NCI-H460 (cell line): ENCODE measurements around the gene GLS. TPM values are rescaled to one million over a fixed set of nuclear protein-coding genes. Genes with fewer than 3 reads are reported as not detected.
"Not testable (repeated sequence)": the region's sequence is repeated elsewhere in the genome, so short reads cannot be mapped to it uniquely, and the experiment has no call there.

ENCODE experiments used
- DNase-seq: peaks from one replicate; pipeline ENCODE4 v3.0.0-alpha.2; 2016; ENCODE audit warnings: low read depth; ENCODE audit errors: extremely low read depth
- total RNA-seq: library from RNA; depleted of rRNA; stranded (reverse); fragments of >200 nt; shearing (Covaris generic); gene quantifications from 2 replicates; pipeline ENCODE4 v1.2.3, GENCODE V29; 2014

Gene GLS
- total RNA-seq, 1 experiment from 2014 or later: 106 TPM

DNA sequence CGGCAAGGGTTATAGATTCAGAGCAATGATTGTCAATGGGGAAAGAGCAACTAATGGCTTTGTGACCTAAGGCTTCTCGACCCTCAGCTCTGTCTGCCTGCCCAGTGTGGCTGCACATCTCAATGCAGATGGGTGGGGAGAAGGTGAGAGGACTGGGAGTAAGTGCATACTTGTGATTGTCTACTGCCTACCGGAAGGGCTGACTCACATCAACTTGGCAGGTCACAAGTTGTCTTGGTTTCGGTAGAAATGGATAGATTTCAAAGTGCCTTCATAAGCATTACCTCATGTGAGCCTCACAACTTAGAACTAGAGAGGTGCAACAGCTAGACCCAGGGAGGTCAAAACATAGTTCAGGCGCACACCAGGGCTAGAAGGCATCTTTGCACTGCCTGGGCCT is 104.0 kb downstream of the GLS start:
- no peak for DNase-seq

DNA sequence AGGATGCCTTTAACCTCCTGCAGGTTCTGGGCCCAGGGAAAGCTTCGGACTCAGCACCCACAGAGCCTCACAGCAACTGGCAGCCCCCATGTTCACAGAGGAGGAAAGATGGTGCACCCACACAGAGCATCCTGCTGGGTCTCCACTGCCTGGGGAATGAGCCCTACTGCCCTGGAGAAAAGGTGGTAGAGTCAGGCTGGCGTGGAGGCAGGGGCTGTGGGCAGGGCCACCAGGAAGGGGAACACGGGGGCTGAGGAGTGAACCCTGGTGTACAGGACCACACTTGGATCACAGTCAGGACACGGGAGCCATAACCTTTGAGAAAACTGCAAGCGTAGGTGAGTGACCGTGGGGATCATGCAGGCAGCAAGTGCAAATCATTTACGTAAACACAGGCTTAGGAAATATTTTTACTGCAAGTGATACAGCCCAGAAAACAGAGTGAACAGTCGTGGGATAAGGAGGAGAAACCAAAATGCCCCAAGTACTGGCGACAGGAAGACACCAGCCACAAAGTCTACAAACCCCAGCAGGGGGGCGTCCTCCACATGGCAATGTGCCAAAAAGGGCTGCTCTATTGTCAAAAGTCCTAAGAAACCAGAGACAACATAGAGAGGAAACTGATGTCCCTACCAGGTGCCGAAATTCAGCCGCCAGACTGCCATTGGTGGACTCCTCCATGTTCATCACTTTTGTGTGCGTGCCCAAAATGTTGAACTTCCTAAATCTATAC is 105.8 kb downstream of the GLS start:
- DNase-seq: no peak

DNA sequence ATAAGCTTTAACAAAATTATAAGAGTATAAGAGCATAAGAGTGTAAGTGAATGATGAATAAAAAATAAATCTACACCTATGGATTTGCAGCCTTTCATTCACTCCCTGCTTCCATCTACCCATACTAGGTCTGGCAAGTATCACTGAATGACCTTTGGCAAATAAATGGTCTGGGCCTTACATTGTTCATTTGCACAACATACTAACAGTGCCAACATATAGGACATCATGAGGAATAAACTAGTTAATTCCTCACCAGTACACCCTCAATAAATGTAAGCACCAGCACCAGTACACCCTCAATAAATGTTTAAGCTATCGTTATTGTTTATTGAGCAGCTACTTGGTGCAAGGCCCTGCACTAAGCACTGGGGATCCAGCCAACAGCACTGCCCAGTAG is 106.5 kb downstream of the GLS start:
- no peak for DNase-seq

DNA sequence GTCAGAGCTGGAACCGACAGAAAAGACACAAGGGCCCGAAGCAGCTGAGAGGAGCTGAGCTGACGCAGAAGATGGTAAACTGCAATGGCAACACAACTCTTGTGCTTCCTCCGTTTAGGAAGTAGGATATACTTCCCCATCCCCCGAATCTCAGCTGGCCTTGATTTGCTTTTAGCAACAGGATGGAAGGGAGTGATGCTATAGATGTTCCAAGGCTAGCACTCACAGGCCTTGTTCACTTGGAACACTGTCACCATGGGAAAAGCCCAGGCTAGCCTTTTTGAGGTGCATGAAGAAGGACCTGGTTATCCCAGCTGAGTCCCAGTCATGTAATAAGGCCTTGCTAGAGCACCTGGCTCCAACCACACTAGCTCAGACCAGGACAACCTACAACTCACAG is 107.3 kb downstream of the GLS start:
- DNase-seq: no peak

DNA sequence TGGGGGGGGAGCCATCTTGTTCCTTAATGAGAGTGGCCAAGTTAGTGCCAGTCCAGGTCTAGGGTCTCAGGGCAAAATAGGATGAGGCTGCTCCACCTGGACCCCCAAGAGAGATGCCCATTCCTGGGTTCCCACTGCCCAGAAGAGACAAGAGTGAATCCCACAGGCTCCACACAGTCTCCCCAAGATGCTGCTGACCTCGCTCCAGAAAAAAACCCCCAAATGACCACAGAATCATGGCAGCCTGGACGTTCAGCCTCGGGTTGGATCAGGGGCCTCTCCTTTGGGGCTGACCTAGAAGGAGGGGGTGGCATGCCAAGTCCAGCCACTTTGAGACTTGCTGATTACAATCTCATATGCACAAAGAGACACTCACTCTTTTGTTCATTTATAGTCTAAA is 108.3 kb downstream of the GLS start:
- no peak for DNase-seq

DNA sequence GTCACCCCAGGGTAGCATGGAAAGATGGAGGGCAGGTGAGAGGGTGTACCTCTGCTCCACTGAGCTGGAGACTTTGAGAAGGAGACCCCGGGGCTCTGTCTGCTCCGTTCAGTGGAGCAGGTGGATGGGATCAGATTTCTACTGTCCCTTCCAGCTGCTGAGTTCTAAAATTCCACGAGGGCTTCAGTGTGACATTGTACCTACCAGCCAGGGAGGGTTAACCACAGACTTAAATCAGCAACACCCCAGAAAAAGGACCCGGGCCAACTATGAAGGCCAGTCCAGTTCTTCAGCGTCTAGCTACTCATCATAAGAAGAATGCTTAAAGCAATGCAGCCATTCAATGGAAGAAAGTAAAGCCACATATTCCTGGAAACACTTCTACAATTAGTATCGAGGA is 109.5 kb downstream of the GLS start:
- DNase-seq: no peak

DNA sequence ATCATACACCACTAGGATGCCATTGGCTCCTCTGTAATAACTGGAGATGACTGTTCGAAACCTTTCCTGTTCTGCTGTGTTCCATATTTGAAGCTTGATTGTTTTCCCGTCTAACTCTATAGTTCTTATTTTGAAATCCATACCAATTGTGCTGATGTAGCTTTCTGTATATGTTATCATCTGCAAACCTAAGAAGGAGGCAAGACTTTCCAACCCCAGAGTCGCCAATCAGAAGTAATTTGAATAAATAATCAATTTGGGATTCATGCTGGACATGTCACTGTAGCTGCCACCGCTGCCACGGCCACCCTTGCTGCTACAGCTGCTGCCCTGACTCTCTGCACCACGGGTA is 112.6 kb downstream of the GLS start:
- DNase-seq: no peak

DNA sequence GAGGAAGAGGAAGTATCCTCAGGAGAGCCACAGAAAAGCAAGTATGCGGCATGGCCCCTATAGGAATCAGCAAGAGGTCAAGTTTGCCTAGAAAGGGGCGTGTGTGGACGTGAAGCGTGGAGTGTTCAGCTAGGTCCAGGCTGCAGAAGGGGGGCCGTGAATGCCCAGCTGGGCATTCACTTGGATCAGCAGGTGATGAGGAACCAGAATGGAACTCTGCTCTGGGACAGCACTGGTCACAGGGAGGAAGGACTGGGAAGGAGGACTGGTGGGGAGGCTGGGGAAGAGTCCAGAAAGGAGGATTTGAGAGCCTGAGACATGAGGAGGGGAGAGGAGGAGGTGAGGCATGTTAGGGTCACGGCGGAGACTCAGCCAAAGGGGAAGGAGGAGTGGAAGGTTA is 113.5 kb downstream of the GLS start:
- DNase-seq: no peak

DNA sequence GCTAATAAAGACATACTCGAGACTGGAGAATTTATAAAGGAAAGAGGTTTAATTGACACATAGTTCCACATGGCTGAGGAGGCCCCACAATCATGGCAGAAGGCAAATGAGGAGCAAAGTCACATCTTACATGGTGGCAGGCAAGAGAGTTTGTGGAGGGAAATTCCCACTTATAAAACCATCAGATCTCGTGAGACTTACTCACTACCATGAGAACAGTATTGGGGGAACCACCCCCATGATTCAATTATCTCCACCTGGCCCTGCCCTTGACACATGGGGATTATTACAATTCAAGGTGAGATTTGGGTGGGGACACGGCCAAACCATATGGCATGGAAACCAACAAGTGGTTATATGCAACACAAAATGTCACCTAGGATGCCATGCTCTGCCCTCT is 114.7 kb downstream of the GLS start:
- DNase-seq: not testable (repeated sequence)

DNA sequence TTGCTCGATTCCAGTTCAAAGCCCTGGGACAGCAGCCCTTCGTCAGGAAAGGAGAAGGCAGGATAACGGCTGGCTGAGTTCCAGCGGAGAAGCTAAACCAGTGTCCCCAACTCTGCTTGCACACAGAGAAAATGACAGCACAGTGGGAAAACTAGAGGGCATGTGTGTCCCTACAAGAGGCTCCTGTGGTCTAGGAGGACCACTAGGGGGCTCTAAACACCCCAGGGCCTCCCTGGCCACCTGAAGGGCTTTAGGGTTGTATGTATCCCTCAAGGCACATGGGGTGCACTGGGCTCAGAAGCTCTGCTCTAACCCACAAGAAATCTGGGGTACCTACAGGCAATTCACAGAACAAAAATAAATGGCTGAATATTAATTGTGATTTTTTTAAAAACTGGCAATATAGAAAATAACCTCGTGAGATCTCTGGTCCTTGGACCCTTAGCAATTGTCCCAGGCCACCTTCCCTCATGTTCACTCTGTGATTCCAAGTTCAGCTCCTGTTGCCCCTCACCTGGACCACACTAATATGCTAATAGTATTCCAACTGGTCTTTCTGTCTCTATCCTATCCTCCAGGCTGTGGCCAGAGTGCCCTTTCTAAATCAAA is 115.8 kb downstream of the GLS start:
- peak; percentile 49 for DNase-seq

DNA sequence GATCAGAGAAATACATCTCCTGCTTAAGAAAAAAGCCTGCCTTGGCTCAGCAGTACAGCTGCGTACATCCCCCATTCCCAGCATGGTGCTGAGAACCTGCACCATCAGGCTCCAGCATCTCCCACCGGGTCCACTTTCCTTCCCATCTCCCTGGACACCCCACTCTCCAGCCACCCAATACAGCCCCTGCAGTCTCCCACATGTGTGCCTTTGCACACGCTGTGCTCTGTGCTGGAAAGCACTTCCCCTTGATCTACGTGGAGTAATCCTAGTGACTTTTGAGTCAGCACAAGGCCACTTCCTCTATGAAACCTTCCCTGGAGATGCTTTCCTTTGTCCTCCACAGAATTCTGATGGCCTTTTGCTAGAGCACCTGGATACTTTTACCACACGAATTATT is 116.3 kb downstream of the GLS start:
- no peak for DNase-seq

DNA sequence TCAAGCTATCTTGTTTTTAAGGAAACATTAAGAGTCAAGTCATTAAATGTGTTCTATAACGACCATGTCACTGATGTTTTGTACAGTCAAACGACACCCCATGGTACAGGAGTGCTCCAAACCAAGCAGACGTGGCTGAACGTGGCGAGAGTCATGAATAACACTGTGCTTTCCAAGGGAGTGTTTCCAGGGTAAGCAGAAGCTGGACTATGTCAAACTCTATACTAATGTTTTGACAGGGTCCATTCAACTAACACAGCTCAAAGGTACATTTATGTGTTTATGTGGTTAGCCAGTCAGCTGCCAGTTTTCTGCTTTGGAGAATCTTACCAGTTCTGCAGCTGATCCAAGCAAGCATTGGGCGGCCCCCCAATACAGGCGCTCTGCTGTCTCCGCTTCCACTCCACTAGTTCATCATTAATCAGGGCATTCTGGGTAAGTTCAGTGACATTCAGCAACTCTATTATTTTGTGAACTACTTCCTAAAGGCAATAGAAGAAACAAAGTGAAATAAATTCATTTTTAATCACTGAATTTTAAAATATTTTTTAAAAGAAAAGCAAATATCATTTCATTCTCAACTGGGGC is 117.0 kb downstream of the GLS start:
- no peak for DNase-seq

DNA sequence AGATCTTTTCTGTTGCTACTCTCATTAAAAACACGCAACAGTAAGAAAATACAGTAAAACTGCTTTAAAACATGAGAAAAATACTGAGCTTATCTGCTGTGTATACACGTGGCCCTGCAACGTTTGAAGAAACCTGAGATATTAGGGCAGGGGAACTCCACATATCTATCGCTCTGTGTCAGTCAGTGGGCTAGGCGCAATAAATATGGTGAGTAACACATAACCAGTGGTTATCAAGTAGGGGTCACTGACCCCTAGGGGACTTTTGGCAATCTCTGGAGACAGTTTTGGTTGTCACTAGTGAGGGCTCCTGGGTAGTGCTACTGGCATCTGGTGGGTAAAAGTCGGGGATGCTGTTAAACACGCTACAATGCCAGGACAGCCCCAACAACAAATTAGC is 118.4 kb downstream of the GLS start:
- DNase-seq: no peak

DNA sequence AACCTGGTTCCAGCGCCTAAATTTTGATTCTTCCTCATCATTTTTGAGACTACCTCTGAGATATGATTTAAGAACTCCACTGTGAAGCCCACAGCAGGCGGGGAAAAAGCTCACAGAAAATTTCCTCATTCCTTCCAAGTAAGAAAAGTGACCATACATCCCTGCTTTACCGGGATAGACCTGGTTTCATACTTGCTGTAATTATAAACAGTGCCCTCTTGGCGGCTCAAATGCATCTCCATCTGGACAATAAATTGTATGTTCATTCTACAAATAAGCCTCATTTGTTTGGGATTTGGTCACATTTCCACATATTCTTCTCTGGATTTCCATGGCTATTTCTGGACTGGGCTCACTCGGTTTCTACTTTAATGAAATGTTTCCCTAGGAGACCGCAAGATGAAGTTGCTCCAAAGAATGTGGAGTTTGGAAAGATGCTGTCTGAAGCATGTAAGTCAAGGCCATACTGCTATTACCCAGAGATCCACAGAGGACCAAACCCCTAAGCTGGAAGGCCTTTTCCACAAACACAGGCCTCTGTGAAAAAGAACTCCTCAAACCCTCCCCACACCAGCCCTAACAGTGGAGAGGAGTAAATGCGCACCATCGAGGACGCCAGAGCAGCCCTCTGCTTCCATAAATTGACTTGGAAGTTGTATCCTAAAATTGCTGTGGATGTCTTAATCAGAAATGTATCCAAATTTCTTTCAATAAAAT is 119.5 kb downstream of the GLS start:
- no peak for DNase-seq

DNA sequence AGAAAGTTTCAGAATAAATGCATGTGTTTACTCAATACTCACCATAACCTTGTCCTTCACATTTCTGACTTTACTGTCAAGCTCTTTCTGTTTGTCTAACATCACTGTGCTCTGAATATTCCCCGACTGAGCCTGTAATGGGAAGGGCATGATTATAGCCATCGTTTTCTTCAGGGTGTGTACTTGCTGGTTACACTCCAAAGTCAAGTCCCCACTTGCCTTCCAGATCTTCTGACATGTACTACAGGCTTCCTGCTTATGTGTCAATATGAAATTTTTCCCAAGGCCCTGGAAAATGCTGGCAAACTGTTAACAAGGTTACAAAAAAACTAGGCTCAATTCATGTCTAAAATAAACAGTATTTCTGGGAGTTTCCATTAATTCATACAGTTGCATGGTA is 120.4 kb downstream of the GLS start:
- no peak for DNase-seq

DNA sequence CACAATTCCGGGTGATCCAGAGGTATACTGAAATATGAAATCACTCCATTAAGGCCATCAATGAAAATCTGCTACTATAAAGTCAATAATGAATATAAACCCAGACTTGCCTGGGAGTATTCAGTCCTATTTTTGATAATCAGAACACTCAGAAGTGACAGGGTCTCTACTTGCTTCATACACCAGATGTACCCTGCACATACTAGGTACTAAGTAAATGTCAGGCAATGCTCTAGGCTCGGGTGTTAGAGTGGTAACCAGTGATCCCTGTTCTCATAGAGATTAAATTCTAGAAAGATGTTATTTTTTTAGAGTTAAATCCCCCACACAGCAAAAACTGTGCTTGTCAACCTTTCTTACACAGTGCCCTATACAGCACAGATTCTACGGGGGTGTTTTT is 121.0 kb downstream of the GLS start:
- DNase-seq: no peak

DNA sequence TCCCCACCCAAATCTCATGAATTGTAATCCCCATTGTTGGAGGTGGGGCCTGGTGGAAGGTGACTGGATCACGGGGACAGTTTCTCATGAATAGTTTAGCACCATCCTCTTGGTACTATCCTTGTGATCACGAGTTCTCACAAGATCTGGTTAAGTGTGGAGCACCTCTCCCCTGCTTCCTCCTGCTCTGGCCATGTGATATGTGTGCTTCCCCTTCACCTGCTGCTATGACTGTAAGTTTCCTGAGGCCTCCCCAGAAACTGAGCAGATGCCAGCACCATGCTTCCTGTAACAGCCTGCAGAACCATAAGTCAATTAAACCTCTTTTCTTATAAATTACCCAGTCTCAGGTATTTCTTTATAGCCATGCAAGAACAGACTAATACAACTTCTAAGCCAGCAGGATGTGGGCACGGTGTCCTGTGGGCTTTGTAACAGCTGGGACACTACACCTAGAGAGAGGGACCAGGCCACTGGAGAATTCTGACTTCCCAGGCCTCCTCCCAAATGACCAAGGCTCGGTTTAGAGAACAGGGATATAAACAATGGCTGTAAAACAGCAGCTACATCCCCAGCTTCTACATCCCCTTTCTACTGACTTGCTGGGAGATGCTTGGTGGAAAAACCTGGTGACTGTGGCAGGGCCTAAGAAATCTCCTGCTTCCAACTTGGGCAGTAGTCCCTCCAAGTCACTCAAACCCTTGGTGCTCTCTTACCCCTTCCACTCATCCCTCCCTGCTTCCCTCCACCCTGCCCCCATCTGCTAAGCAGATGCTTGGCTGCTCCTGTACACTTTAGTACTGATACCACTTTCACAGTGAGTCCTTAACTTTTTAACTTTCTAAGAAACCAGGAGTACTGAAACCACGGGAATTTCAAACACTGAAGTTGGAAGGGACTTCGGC is 123.0 kb downstream of the GLS start:
- no peak for DNase-seq

DNA sequence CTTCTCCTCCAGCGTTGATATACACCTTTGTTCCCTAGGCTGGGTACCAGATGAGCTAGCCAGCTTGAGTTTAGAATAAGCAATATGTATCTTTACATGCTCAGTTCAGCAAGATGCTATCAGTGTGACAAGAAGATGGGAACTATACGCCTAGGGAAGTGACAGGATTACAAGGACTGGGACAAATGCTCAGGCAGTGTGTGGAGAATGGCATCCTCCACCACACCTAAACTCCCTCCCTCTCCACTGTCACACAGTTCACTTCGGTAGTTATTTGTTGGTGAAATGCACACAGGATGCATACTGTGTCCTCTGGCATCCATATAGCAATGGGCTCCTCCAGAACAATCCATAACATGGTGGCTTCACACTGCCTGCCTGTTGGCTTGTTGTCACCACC is 125.7 kb downstream of the GLS start:
- DNase-seq: no peak

DNA sequence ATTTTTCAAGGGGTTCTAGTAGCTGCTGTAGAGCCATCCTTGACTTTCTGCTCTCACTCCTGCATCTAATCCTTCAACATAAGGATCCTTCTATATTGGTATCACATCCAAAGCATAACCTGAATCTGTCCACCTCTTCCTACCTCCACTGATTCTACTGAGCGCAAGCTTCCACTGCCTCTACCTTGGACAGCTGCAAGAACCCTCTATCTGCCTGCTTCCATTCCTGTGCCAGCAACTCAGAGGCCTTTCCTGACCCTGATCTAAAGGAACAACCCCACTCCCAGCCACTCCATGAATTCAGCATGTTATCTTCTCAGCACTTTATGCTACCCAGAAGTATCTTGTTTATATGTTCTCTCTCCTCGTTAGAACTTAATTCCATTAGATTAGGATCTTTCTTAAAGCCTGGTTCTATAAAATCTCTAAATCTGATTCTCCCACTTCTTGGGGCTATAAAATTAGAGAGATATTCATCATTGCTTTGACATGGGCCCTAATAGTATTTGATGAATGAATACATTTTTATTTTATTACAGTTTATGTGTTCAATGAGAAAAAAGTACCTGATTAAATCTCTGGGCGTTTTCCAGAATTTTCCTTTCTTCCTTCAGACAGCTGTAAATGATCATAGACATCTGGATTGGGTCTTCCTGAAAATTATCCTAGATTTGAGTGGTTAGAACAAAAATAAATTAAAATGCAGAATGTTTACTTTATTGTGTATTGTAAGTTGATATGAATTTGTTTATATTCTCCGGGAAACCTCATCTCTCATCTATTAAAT is 126.6 kb downstream of the GLS start:
- no peak for DNase-seq

DNA sequence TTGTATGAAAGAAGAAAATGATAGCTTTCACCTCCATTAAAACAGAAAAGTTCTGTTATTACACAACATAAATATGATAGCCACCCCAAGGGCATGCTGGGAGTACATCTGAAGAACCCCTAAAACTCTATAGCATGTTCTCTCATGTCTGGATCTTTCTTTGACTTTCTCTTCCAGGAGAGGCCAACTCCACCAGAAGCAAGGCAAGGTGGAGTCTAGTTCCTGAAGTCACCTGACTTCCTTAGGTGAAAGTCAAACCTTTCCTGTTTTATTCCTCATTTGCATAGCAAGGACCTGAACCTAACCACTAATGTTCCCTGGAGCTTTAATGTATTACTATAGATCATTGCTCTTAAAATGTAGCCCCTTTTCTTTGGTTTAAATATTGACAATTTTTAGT is 127.7 kb downstream of the GLS start:
- DNase-seq: no peak
